SK-N-SH (cell line): ENCODE results near the gene C14orf132. TPM values are rescaled to one million over a fixed set of nuclear protein-coding genes. Genes with fewer than 3 reads are reported as not detected.

ENCODE experiments used
- CTCF ChIA-PET: fragments of 300-600, 350-600 bp; formaldehyde crosslinking; extraction: SDS; loops from one replicate; lab custom pipeline; 2021; lab: Yijun Ruan, JAX
- POLR2A ChIA-PET: fragments of 350-600 bp; sonication (Branson Sonifier 250); formaldehyde crosslinking; extraction: SDS; loops from one replicate; lab custom pipeline; 2020; ENCODE audit warnings: antibody characterized with exemption, inconsistent platforms; lab: Yijun Ruan, JAX
- DNase-seq: peaks from one replicate; pipeline ENCODE4 v3.0.0; 2012
- H2AFZ ChIP-seq: fragments of 200-600 bp; sonication (generic); 2 replicates; pipeline ENCODE4 v1.8.1; 2016; ENCODE audit warnings: antibody characterized with exemption, mild to moderate bottlenecking, low read depth
- H3F3A ChIP-seq: fragments of 200-600 bp; sonication (generic); replicated peaks from 2 replicates; pipeline ENCODE3; 2016; ENCODE audit warnings: antibody characterized with exemption, mild to moderate bottlenecking; ENCODE audit not compliant: insufficient read depth
- H3K27ac ChIP-seq, 2 experiments: fragments of 200-500 bp in 1 of 2; fragments of 200-600 bp in 1 of 2; sonication (Bioruptor generic) in 1 of 2; sonication (generic), shearing (Covaris generic) in 1 of 2; 2 replicates each; pipeline versions ENCODE4 v1.5.1 to v1.6.1; 2014 to 2016; ENCODE audit warnings: low read depth in 2 of 2, inconsistent platforms in 1 of 2, low read length in 1 of 2, mild to moderate bottlenecking in 1 of 2, mixed read lengths in 1 of 2
- H3K27me3 ChIP-seq: fragments of 200-600 bp; sonication (generic), shearing (Covaris generic); 2 replicates; pipeline ENCODE4 v1.6.1; 2016; ENCODE audit warnings: mixed run types; ENCODE audit not compliant: insufficient read depth
- H3K36me3 ChIP-seq, 2 experiments: fragments of 200-500 bp in 1 of 2; fragments of 200-600 bp in 1 of 2; sonication (Bioruptor generic) in 1 of 2; sonication (generic) in 1 of 2; replicated peaks in 1 of 2; 2 replicates each; pipeline versions ENCODE3 to v1.5.1; 2014 to 2016; ENCODE audit warnings: low read length in 1 of 2, mild to moderate bottlenecking in 1 of 2; ENCODE audit not compliant: insufficient read depth in 2 of 2, control insufficient read depth in 1 of 2
- H3K4me1 ChIP-seq, 2 experiments: fragments of 200-500 bp in 1 of 2; fragments of 200-600 bp in 1 of 2; sonication (Bioruptor generic) in 1 of 2; sonication (generic), shearing (Covaris generic) in 1 of 2; 2 replicates each; pipeline versions ENCODE4 v1.5.1 to v1.6.1; 2014 to 2016; ENCODE audit warnings: low read depth in 1 of 2, low read length in 1 of 2, mixed run types in 1 of 2; ENCODE audit not compliant: insufficient read depth in 2 of 2, control insufficient read depth in 1 of 2
- H3K4me2 ChIP-seq: fragments of 200-600 bp; sonication (generic), shearing (Covaris generic); 2 replicates; pipeline ENCODE4 v1.6.1; 2017; ENCODE audit warnings: mixed run types
- H3K4me3 ChIP-seq, 2 experiments: fragments of 200-500 bp in 1 of 2; fragments of 200-600 bp in 1 of 2; sonication (Bioruptor generic) in 1 of 2; sonication (generic), shearing (Covaris generic) in 1 of 2; 2 replicates each; pipeline versions ENCODE4 v1.5.1 to v1.8.1; 2014 to 2016; ENCODE audit warnings: low read depth in 2 of 2, inconsistent platforms in 1 of 2, low read length in 1 of 2, mild to moderate bottlenecking in 1 of 2, mixed read lengths in 1 of 2, moderate library complexity in 1 of 2
- H3K79me2 ChIP-seq: fragments of 200-600 bp; sonication (generic); 2 replicates; pipeline ENCODE4 v1.8.1; 2017; ENCODE audit warnings: mild to moderate bottlenecking; ENCODE audit not compliant: insufficient read depth
- H3K9ac ChIP-seq: fragments of 200-600 bp; sonication (generic); 2 replicates; pipeline ENCODE4 v1.6.1; 2017; ENCODE audit warnings: mixed run types
- H3K9me2 ChIP-seq: fragments of 200-600 bp; sonication (generic); 2 replicates; pipeline ENCODE4 v1.6.1; 2017; ENCODE audit warnings: mixed run types
- H3K9me3 ChIP-seq: fragments of 200-600 bp; sonication (generic); 2 replicates; pipeline ENCODE4 v1.6.1; 2017; ENCODE audit warnings: mixed run types, mild to moderate bottlenecking, moderate library complexity
- H4K20me1 ChIP-seq: fragments of 200-600 bp; sonication (generic); 2 replicates; pipeline ENCODE4 v1.6.1; 2017; ENCODE audit warnings: mild to moderate bottlenecking, mixed run types; ENCODE audit not compliant: insufficient read depth
- EZH2phosphoT487 ChIP-seq: fragments of 200-600 bp; sonication (generic); IDR thresholded peaks from 2 replicates; pipeline ENCODE4 v1.6.1; 2017; ENCODE audit warnings: low read depth, mixed run types, mild to moderate bottlenecking, antibody characterized with exemption, moderate library complexity, borderline replicate concordance
- GABPA ChIP-seq: IDR thresholded peaks from 2 replicates; pipeline ENCODE4 v1.4.0; 2012; ENCODE audit warnings: low read depth, mild to moderate bottlenecking
- MXI1 ChIP-seq: IDR thresholded peaks from 2 replicates; pipeline ENCODE4 v1.6.1; 2012; ENCODE audit warnings: mild to moderate bottlenecking, low read depth, low read length, improper control_type of control experiment
- RAD21 ChIP-seq: IDR thresholded peaks from 2 replicates; pipeline ENCODE4 v1.6.1; 2012; ENCODE audit warnings: mild to moderate bottlenecking, low read length
- RXRA ChIP-seq: IDR thresholded peaks from 2 replicates; pipeline ENCODE4 v1.4.0; 2012; ENCODE audit warnings: low read depth, mild to moderate bottlenecking, borderline replicate concordance
- SIN3A ChIP-seq: IDR thresholded peaks from 2 replicates; pipeline ENCODE4 v1.6.1; 2012; ENCODE audit warnings: low read depth, mild to moderate bottlenecking, low read length, moderate library complexity, borderline replicate concordance
- TAF1 ChIP-seq: IDR thresholded peaks from 2 replicates; pipeline ENCODE4 v1.6.1; 2012; ENCODE audit warnings: low read depth, mild to moderate bottlenecking, low read length, moderate library complexity, borderline replicate concordance
- TCF12 ChIP-seq: IDR thresholded peaks from 2 replicates; pipeline ENCODE4 v1.4.0; 2012
- TEAD4 ChIP-seq: IDR thresholded peaks from 2 replicates; pipeline ENCODE4 v1.4.0; 2012; ENCODE audit warnings: mild to moderate bottlenecking, borderline replicate concordance; ENCODE audit not compliant: insufficient read depth
- YY1 ChIP-seq: IDR thresholded peaks from 2 replicates; pipeline ENCODE4 v1.4.0; 2012; ENCODE audit warnings: low read depth, mild to moderate bottlenecking
- WGBS: methylation state at CpG from one replicate; pipeline ENCODE4 v1.1.6; 2017; ENCODE audit warnings: low lambda C conversion rate; 5-methylcytosine and 5-hydroxymethylcytosine counted together
- polyA plus RNA-seq, 3 experiments: library from polyadenylated mRNA; depleted of rRNA; stranded (reverse); fragments of >200 nt; gene quantifications; 2 replicates each; pipeline ENCODE4 v1.2.3, GENCODE V29; 2012
- TF ChIP-seq, protein P1 (sequence below): IDR thresholded peaks from 2 replicates; pipeline ENCODE4 v1.4.0; 2012; ENCODE audit warnings: low read depth

C14orf132 gene
- polyA plus RNA-seq, 1 of the 3 experiments (the other 2 are of a cell fraction) = 5.5 TPM

DNA sequence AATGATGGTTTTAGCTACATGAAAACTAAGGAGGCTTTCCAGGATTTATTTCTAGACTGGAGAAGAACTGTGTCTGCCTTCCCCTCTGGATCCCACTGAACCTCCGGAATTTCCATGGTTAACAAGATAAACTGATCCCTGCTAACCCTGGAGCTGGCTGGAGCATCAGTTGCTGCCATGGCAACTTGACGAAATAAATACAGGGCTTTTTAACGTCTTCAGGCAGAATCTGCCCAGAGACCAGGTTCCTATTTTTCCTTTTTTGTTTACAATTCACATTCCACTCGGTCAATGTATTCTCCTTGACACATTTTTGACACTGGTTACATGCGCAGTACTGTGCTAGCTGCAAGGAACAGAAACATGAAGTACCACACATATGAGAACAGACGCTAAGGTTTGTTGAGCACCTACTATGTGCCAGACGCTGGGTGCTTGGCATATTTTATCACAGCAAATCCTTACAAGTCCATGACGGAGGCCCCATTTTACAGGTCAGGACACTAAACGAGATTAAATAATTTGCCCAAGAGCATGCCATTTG, 1.7 kb downstream of the C14orf132 start:
- DNase-seq = no peak

DNA sequence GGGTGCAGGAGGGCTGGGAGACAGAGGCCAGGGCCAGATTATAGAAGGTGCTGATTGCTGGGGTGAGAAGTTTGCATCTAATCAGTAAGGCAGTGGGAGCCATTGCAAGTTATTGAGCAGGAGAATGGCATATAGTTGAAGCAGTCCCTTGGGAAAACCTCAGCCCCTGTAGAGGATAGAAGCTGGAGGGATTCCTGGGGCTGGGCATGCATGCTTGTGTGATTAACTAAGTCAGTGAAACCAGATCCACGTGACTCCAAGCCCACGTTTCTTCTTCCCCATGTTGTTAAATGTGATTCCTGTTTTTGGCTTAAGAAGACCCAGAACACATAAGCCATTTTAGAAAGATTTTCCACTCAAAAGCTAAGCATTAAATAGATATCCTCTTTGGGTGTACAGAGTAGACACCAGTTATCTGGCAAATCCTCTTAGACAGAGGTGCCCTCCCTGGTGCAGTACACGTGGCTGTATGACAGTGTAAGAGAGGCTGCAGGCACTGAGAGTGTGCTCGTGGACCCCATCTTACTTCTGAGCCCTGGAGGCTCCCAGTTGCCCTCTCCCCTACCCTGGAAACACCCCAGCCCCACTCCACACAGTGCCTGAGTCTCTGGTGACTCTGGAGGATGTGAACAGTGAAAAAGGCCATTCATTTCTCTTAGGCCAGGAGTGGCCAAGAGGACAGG, 3.2 kb downstream of the C14orf132 start:
- Histone ChIP-seq H3K4me1 (peaks cover 7 to 39% of the 10 kb centered on the region in 2 experiments), H3K9me2 (no peaks in the 10 kb centered on the region), H3K9ac (no peak overlapping the region), H3K79me2 (peaks cover 54% of the 10 kb centered on the region), H3K36me3 (no peaks in the 10 kb centered on the region), H3F3A (no peaks in the 10 kb centered on the region), H3K4me3 (no peak overlapping the region), H3K9me3 (no peaks in the 10 kb centered on the region), H3K27me3 (no peaks in the 10 kb centered on the region), H2AFZ (no peak overlapping the region), H4K20me1 (no peaks in the 10 kb centered on the region), H3K4me2 (no peak overlapping the region), H3K27ac (no peak overlapping the region)
- TF ChIP-seq YY1 (no peak), TCF12 (no peak), EZH2phosphoT487 (no peak), MXI1 (no peak)
- CTCF ChIA-PET = interaction anchor here (0.5 to 4.3 kb wide), 10 partner anchors 9 to 699 kb away, joined by 3 to 21 read pairs (median 4); no protein-coding TSS in a partner anchor
- 69% methylated on average over 3 of the region's 4 CpGs for WGBS
- no peak for DNase-seq
- POLR2A ChIA-PET = no interaction called here

More for the DNA sequence above, 1.7 kb downstream of the C14orf132 start:
- Histone ChIP-seq H3K27me3 (no peaks in the 10 kb centered on the region), H3K79me2 (peaks cover 50% of the 10 kb centered on the region), H4K20me1 (no peaks in the 10 kb centered on the region), H3K9me2 (no peaks in the 10 kb centered on the region), H3K9me3 (no peaks in the 10 kb centered on the region), H3K4me2 (peak overlapping the region; percentile 97), H3K36me3 (no peaks in the 10 kb centered on the region), H2AFZ (no peak overlapping the region), H3F3A (no peaks in the 10 kb centered on the region), H3K27ac (no peak overlapping the region; a peak in 1 of 4 replicates), H3K9ac (no peak overlapping the region; the same call in 1 of the 2 replicates), H3K4me3 (peak overlapping the region; percentile 12 to 81; a peak in 3 of 4 replicates), H3K4me1 (peaks cover 7 to 39% of the 10 kb centered on the region in 2 experiments)
- ChIA-PET CTCF (interaction anchor here (0.6 to 4.3 kb wide), 11 partner anchors 9 to 721 kb away, joined by 3 to 41 read pairs (median 6); no protein-coding TSS in a partner anchor), POLR2A (interaction anchor here (1.2 to 2.6 kb wide), 4 partner anchors 8 to 56 kb away, joined by 4 to 16 read pairs (median 8); no protein-coding TSS in a partner anchor)
- TF ChIP-seq GABPA (no peak), SIN3A (no peak), RAD21 (no peak), EZH2phosphoT487 (no peak), TAF1 (no peak), RXRA (no peak), TEAD4 (no peak)
- TF ChIP-seq, protein P1, sequence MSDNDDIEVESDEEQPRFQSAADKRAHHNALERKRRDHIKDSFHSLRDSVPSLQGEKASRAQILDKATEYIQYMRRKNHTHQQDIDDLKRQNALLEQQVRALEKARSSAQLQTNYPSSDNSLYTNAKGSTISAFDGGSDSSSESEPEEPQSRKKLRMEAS = no peak
- 80% methylated on average over 9 of the region's 9 CpGs for WGBS
